ENCODE data around the gene UQCRH. TPM values are rescaled to one million over a fixed set of nuclear protein-coding genes. Genes with fewer than 3 reads are reported as not detected.

UQCRH gene
- total RNA-seq, 1 experiment from 2014 or later = 663 TPM

DNA sequence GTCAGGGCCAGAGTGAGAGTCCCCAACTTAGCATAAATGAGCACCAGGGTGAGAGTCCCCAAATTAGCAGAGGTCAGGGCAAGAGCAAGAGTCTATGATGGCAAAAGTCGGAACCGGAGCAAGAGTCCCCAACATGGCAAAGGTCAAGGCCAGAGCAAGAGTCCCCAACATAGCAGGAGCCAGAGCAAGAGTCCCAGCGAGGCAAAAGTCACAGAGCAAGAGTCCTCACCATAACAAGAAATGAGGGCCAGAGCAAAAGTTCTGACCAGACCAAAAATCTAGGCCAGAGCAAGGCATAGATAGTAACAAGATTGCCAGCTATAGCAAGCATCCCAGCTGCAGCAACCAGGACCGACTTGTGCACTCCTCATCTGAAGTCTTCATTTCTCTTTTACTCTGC lies 40.2 kb downstream of the UQCRH start (continued):
- TF ChIP-seq, protein P1, sequence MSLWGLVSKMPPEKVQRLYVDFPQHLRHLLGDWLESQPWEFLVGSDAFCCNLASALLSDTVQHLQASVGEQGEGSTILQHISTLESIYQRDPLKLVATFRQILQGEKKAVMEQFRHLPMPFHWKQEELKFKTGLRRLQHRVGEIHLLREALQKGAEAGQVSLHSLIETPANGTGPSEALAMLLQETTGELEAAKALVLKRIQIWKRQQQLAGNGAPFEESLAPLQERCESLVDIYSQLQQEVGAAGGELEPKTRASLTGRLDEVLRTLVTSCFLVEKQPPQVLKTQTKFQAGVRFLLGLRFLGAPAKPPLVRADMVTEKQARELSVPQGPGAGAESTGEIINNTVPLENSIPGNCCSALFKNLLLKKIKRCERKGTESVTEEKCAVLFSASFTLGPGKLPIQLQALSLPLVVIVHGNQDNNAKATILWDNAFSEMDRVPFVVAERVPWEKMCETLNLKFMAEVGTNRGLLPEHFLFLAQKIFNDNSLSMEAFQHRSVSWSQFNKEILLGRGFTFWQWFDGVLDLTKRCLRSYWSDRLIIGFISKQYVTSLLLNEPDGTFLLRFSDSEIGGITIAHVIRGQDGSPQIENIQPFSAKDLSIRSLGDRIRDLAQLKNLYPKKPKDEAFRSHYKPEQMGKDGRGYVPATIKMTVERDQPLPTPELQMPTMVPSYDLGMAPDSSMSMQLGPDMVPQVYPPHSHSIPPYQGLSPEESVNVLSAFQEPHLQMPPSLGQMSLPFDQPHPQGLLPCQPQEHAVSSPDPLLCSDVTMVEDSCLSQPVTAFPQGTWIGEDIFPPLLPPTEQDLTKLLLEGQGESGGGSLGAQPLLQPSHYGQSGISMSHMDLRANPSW (CRISPR knock-in tag; conservative IDR thresholded peaks at IDR 0.05; ENCODE audit: low read depth) = no peak
- TF ChIP-seq SP1 (CRISPR knock-in tag; conservative IDR thresholded peaks at IDR 0.05) (no peak), TEAD1 (CRISPR knock-in tag; IDR thresholded peaks at IDR 0.05) (no peak), CREM (CRISPR knock-in tag; IDR thresholded peaks at IDR 0.05) (no peak), NFATC4 (CRISPR knock-in tag; IDR thresholded peaks at IDR 0.05) (no peak), NFE2L1 (CRISPR knock-in tag; IDR thresholded peaks at IDR 0.05) (no peak), JUN (CRISPR knock-in tag; IDR thresholded peaks at IDR 0.05) (no peak), TP53 (CRISPR knock-in tag; IDR thresholded peaks at IDR 0.05) (no peak)
- TF ChIP-seq, protein P2, sequence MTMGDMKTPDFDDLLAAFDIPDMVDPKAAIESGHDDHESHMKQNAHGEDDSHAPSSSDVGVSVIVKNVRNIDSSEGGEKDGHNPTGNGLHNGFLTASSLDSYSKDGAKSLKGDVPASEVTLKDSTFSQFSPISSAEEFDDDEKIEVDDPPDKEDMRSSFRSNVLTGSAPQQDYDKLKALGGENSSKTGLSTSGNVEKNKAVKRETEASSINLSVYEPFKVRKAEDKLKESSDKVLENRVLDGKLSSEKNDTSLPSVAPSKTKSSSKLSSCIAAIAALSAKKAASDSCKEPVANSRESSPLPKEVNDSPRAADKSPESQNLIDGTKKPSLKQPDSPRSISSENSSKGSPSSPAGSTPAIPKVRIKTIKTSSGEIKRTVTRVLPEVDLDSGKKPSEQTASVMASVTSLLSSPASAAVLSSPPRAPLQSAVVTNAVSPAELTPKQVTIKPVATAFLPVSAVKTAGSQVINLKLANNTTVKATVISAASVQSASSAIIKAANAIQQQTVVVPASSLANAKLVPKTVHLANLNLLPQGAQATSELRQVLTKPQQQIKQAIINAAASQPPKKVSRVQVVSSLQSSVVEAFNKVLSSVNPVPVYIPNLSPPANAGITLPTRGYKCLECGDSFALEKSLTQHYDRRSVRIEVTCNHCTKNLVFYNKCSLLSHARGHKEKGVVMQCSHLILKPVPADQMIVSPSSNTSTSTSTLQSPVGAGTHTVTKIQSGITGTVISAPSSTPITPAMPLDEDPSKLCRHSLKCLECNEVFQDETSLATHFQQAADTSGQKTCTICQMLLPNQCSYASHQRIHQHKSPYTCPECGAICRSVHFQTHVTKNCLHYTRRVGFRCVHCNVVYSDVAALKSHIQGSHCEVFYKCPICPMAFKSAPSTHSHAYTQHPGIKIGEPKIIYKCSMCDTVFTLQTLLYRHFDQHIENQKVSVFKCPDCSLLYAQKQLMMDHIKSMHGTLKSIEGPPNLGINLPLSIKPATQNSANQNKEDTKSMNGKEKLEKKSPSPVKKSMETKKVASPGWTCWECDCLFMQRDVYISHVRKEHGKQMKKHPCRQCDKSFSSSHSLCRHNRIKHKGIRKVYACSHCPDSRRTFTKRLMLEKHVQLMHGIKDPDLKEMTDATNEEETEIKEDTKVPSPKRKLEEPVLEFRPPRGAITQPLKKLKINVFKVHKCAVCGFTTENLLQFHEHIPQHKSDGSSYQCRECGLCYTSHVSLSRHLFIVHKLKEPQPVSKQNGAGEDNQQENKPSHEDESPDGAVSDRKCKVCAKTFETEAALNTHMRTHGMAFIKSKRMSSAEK (CRISPR knock-in tag; IDR thresholded peaks at IDR 0.05; ENCODE audit: borderline replicate concordance) = no peak
- TF ChIP-seq, protein P3, sequence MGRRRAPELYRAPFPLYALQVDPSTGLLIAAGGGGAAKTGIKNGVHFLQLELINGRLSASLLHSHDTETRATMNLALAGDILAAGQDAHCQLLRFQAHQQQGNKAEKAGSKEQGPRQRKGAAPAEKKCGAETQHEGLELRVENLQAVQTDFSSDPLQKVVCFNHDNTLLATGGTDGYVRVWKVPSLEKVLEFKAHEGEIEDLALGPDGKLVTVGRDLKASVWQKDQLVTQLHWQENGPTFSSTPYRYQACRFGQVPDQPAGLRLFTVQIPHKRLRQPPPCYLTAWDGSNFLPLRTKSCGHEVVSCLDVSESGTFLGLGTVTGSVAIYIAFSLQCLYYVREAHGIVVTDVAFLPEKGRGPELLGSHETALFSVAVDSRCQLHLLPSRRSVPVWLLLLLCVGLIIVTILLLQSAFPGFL (CRISPR knock-in tag; IDR thresholded peaks at IDR 0.05; ENCODE audit: borderline replicate concordance) = no peak

DNA sequence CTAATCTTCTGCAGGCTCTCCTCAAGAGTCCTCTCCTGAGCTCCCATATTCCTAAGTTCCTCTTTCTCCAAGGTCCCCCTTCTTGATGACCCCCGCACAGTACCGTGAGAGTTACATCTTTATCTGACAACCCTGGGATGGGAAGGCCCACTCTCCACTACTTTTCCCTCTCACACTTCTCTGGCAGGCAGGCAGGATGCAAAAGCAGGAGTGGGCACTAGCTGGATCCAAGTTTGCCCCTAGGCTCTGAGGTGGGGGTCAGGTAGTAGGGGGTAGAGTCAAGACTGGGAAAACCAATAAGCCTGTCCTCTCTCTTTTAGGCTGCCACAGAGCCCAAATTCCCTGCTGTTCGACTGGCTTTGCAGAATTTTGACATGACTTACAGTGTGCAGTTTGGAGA lies 41.0 kb downstream of the UQCRH start:
- no peaks in the 10 kb centered on the region for H3K9me3 Mint-ChIP-seq
- ATAC-seq (no peak), DNase-seq (ENCODE audit: low spot score) (no peak)
- ChIA-PET POLR2A (no interaction called here), CTCF (interaction anchor here (0.6 to 1.0 kb wide), 2 partner anchors 11 to 62 kb away, joined by 4 to 5 read pairs; no protein-coding TSS in a partner anchor)
- peaks cover 15% of the 10 kb centered on the region for H3K4me1 Mint-ChIP-seq
- H3K27ac Mint-ChIP-seq = no peak overlapping the region
- no peaks in the 10 kb centered on the region for H3K27me3 Mint-ChIP-seq (ENCODE audit: low read depth)
- TF ChIP-seq ZNF263 (CRISPR knock-in tag; IDR thresholded peaks at IDR 0.05; ENCODE audit: low read depth) (no peak), NFATC4 (CRISPR knock-in tag; IDR thresholded peaks at IDR 0.05) (no peak), ZNF219 (CRISPR knock-in tag; IDR thresholded peaks at IDR 0.05; ENCODE audit: borderline replicate concordance) (no peak), TEAD1 (CRISPR knock-in tag; IDR thresholded peaks at IDR 0.05) (no peak), NFYB (CRISPR knock-in tag; conservative IDR thresholded peaks at IDR 0.05; ENCODE audit: low read depth) (no peak)
- TF ChIP-seq, protein P4, sequence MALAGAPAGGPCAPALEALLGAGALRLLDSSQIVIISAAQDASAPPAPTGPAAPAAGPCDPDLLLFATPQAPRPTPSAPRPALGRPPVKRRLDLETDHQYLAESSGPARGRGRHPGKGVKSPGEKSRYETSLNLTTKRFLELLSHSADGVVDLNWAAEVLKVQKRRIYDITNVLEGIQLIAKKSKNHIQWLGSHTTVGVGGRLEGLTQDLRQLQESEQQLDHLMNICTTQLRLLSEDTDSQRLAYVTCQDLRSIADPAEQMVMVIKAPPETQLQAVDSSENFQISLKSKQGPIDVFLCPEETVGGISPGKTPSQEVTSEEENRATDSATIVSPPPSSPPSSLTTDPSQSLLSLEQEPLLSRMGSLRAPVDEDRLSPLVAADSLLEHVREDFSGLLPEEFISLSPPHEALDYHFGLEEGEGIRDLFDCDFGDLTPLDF (CRISPR knock-in tag; IDR thresholded peaks at IDR 0.05) = no peak
- TF ChIP-seq, protein P5, sequence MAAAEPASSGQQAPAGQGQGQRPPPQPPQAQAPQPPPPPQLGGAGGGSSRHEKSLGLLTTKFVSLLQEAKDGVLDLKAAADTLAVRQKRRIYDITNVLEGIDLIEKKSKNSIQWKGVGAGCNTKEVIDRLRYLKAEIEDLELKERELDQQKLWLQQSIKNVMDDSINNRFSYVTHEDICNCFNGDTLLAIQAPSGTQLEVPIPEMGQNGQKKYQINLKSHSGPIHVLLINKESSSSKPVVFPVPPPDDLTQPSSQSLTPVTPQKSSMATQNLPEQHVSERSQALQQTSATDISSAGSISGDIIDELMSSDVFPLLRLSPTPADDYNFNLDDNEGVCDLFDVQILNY (CRISPR knock-in tag; IDR thresholded peaks at IDR 0.05) = no peak
- TF ChIP-seq, protein P6, sequence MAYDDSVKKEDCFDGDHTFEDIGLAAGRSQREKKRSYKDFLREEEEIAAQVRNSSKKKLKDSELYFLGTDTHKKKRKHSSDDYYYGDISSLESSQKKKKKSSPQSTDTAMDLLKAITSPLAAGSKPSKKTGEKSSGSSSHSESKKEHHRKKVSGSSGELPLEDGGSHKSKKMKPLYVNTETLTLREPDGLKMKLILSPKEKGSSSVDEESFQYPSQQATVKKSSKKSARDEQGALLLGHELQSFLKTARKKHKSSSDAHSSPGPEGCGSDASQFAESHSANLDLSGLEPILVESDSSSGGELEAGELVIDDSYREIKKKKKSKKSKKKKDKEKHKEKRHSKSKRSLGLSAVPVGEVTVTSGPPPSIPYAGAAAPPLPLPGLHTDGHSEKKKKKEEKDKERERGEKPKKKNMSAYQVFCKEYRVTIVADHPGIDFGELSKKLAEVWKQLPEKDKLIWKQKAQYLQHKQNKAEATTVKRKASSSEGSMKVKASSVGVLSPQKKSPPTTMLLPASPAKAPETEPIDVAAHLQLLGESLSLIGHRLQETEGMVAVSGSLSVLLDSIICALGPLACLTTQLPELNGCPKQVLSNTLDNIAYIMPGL (CRISPR knock-in tag; IDR thresholded peaks at IDR 0.05) = no peak
- H3K36me3 Mint-ChIP-seq = peaks cover 39% of the 10 kb centered on the region
- H3K4me3 Mint-ChIP-seq = no peak overlapping the region
